SK-N-SH (cell line): ENCODE data around the gene PRPF18. TPM values are rescaled to one million over a fixed set of nuclear protein-coding genes. Genes with fewer than 3 reads are reported as not detected.

Experiments
- CTCF ChIA-PET: fragments of 300-600, 350-600 bp; formaldehyde crosslinking; extraction: SDS; loops from one replicate; lab custom pipeline; 2021; lab: Yijun Ruan, JAX
- POLR2A ChIA-PET: fragments of 350-600 bp; sonication (Branson Sonifier 250); formaldehyde crosslinking; extraction: SDS; loops from one replicate; lab custom pipeline; 2020; ENCODE audit warnings: antibody characterized with exemption, inconsistent platforms; lab: Yijun Ruan, JAX
- DNase-seq: peaks from one replicate; pipeline ENCODE4 v3.0.0; 2012
- H2AFZ ChIP-seq: fragments of 200-600 bp; sonication (generic); 2 replicates; pipeline ENCODE4 v1.8.1; 2016; ENCODE audit warnings: antibody characterized with exemption, mild to moderate bottlenecking, low read depth
- H3F3A ChIP-seq: fragments of 200-600 bp; sonication (generic); replicated peaks from 2 replicates; pipeline ENCODE3; 2016; ENCODE audit warnings: antibody characterized with exemption, mild to moderate bottlenecking; ENCODE audit not compliant: insufficient read depth
- H3K27ac ChIP-seq, 2 experiments: fragments of 200-500 bp in 1 of 2; fragments of 200-600 bp in 1 of 2; sonication (Bioruptor generic) in 1 of 2; sonication (generic), shearing (Covaris generic) in 1 of 2; 2 replicates each; pipeline versions ENCODE4 v1.5.1 to v1.6.1; 2014 to 2016; ENCODE audit warnings: low read depth in 2 of 2, inconsistent platforms in 1 of 2, low read length in 1 of 2, mild to moderate bottlenecking in 1 of 2, mixed read lengths in 1 of 2
- H3K27me3 ChIP-seq: fragments of 200-600 bp; sonication (generic), shearing (Covaris generic); 2 replicates; pipeline ENCODE4 v1.6.1; 2016; ENCODE audit warnings: mixed run types; ENCODE audit not compliant: insufficient read depth
- H3K36me3 ChIP-seq, 2 experiments: fragments of 200-500 bp in 1 of 2; fragments of 200-600 bp in 1 of 2; sonication (Bioruptor generic) in 1 of 2; sonication (generic) in 1 of 2; replicated peaks in 1 of 2; 2 replicates each; pipeline versions ENCODE3 to v1.5.1; 2014 to 2016; ENCODE audit warnings: low read length in 1 of 2, mild to moderate bottlenecking in 1 of 2; ENCODE audit not compliant: insufficient read depth in 2 of 2, control insufficient read depth in 1 of 2
- H3K4me1 ChIP-seq, 2 experiments: fragments of 200-500 bp in 1 of 2; fragments of 200-600 bp in 1 of 2; sonication (Bioruptor generic) in 1 of 2; sonication (generic), shearing (Covaris generic) in 1 of 2; 2 replicates each; pipeline versions ENCODE4 v1.5.1 to v1.6.1; 2014 to 2016; ENCODE audit warnings: low read depth in 1 of 2, low read length in 1 of 2, mixed run types in 1 of 2; ENCODE audit not compliant: insufficient read depth in 2 of 2, control insufficient read depth in 1 of 2
- H3K4me2 ChIP-seq: fragments of 200-600 bp; sonication (generic), shearing (Covaris generic); 2 replicates; pipeline ENCODE4 v1.6.1; 2017; ENCODE audit warnings: mixed run types
- H3K4me3 ChIP-seq, 2 experiments: fragments of 200-500 bp in 1 of 2; fragments of 200-600 bp in 1 of 2; sonication (Bioruptor generic) in 1 of 2; sonication (generic), shearing (Covaris generic) in 1 of 2; 2 replicates each; pipeline versions ENCODE4 v1.5.1 to v1.8.1; 2014 to 2016; ENCODE audit warnings: low read depth in 2 of 2, inconsistent platforms in 1 of 2, low read length in 1 of 2, mild to moderate bottlenecking in 1 of 2, mixed read lengths in 1 of 2, moderate library complexity in 1 of 2
- H3K79me2 ChIP-seq: fragments of 200-600 bp; sonication (generic); 2 replicates; pipeline ENCODE4 v1.8.1; 2017; ENCODE audit warnings: mild to moderate bottlenecking; ENCODE audit not compliant: insufficient read depth
- H3K9ac ChIP-seq: fragments of 200-600 bp; sonication (generic); 2 replicates; pipeline ENCODE4 v1.6.1; 2017; ENCODE audit warnings: mixed run types
- H3K9me2 ChIP-seq: fragments of 200-600 bp; sonication (generic); 2 replicates; pipeline ENCODE4 v1.6.1; 2017; ENCODE audit warnings: mixed run types
- H3K9me3 ChIP-seq: fragments of 200-600 bp; sonication (generic); 2 replicates; pipeline ENCODE4 v1.6.1; 2017; ENCODE audit warnings: mixed run types, mild to moderate bottlenecking, moderate library complexity
- H4K20me1 ChIP-seq: fragments of 200-600 bp; sonication (generic); 2 replicates; pipeline ENCODE4 v1.6.1; 2017; ENCODE audit warnings: mild to moderate bottlenecking, mixed run types; ENCODE audit not compliant: insufficient read depth
- CHD2 ChIP-seq: fragments of 150-350 bp; IDR thresholded peaks from 2 replicates; pipeline ENCODE4 v1.6.1; 2018; ENCODE audit warnings: low read length; ENCODE audit not compliant: partially characterized antibody
- CTCF ChIP-seq: fragments of 200-600 bp; sonication (generic); IDR thresholded peaks from 2 replicates; pipeline ENCODE4 v1.6.1; 2017; ENCODE audit warnings: antibody characterized with exemption, mild to moderate bottlenecking, moderate library complexity
- FOXJ3 ChIP-seq: sonication (generic); formaldehyde crosslinking; IDR thresholded peaks from 2 replicates; pipeline ENCODE4 v1.5.1; 2020; ENCODE audit warnings: mild to moderate bottlenecking, missing genetic modification reagents
- FOXM1 ChIP-seq: IDR thresholded peaks from 2 replicates; pipeline ENCODE4 v1.4.0; 2012; ENCODE audit warnings: low read depth, mild to moderate bottlenecking
- GABPA ChIP-seq: IDR thresholded peaks from 2 replicates; pipeline ENCODE4 v1.4.0; 2012; ENCODE audit warnings: low read depth, mild to moderate bottlenecking
- IRF3 ChIP-seq: fragments of 150-350 bp; IDR thresholded peaks from 2 replicates; pipeline ENCODE4 v1.6.1; 2016; ENCODE audit warnings: mild to moderate bottlenecking, low read depth, low read length
- JUND ChIP-seq: IDR thresholded peaks from 2 replicates; pipeline ENCODE4 v1.4.0; 2012
- MAX ChIP-seq: IDR thresholded peaks from 2 replicates; pipeline ENCODE4 v1.4.0; 2012; ENCODE audit warnings: low read depth
- MEF2A ChIP-seq: IDR thresholded peaks from 2 replicates; pipeline ENCODE4 v1.4.0; 2012; ENCODE audit warnings: low read depth, borderline replicate concordance
- RAD21 ChIP-seq: IDR thresholded peaks from 2 replicates; pipeline ENCODE4 v1.6.1; 2012; ENCODE audit warnings: mild to moderate bottlenecking, low read length
- RFX5 ChIP-seq: IDR thresholded peaks from 2 replicates; pipeline ENCODE4 v1.6.1; 2012; ENCODE audit warnings: mild to moderate bottlenecking, improper control_type of control experiment, low read length
- TAF1 ChIP-seq: IDR thresholded peaks from 2 replicates; pipeline ENCODE4 v1.6.1; 2012; ENCODE audit warnings: low read depth, mild to moderate bottlenecking, low read length, moderate library complexity, borderline replicate concordance
- TCF12 ChIP-seq: IDR thresholded peaks from 2 replicates; pipeline ENCODE4 v1.4.0; 2012
- USF2 ChIP-seq: fragments of 150-350 bp; IDR thresholded peaks from 2 replicates; pipeline ENCODE4 v1.6.1; 2017; ENCODE audit warnings: antibody characterized with exemption, low read length, low read depth, borderline replicate concordance
- ZBTB33 ChIP-seq: IDR thresholded peaks from 2 replicates; pipeline ENCODE4 v1.4.0; 2012; ENCODE audit warnings: low read depth, borderline replicate concordance
- WGBS: methylation state at CpG from one replicate; pipeline ENCODE4 v1.1.6; 2017; ENCODE audit warnings: low lambda C conversion rate; 5-methylcytosine and 5-hydroxymethylcytosine counted together
- polyA plus RNA-seq, 3 experiments: library from polyadenylated mRNA; depleted of rRNA; stranded (reverse); fragments of >200 nt; gene quantifications; 2 replicates each; pipeline ENCODE4 v1.2.3, GENCODE V29; 2012

The PRPF18 gene
- polyA plus RNA-seq, 1 of the 3 experiments (the other 2 are of a cell fraction), result 12.1 TPM

GRCh38 chr10:13593535-13593934, 6.8 kb downstream of the PRPF18 start:
- peaks cover 22 to 63% of the 10 kb centered on the region in 2 experiments for H3K36me3 ChIP-seq
- no peak for TF ChIP-seq GABPA
- TF ChIP-seq USF2, result no peak
- no peak for TF ChIP-seq TCF12
- TF ChIP-seq CTCF, result no peak
- no peak for TF ChIP-seq RAD21
- no peak for TF ChIP-seq FOXM1
- no peak for TF ChIP-seq IRF3
- no peak for TF ChIP-seq TAF1
- TF ChIP-seq CHD2, result no peak
- no peak for TF ChIP-seq FOXJ3
- TF ChIP-seq MAX, result no peak
- no peaks in the 10 kb centered on the region for H3K27me3 ChIP-seq
- H3F3A ChIP-seq, result peaks cover 4% of the 10 kb centered on the region
- no peak overlapping the region for H2AFZ ChIP-seq
- no peaks in the 10 kb centered on the region for H3K9me2 ChIP-seq
- no peaks in the 10 kb centered on the region; a peak in 1 of 4 replicates for H3K4me1 ChIP-seq
- no peaks in the 10 kb centered on the region for H3K9me3 ChIP-seq
- ChIA-PET CTCF (interaction anchor here (0.6 kb wide), 1 partner anchor 45 kb away, joined by 3 read pairs; no protein-coding TSS in a partner anchor), POLR2A (no interaction called here)
- peaks cover 74% of the 10 kb centered on the region for H3K79me2 ChIP-seq
- H3K4me2 ChIP-seq, result no peak overlapping the region
- no peak for DNase-seq
- no peak overlapping the region for H3K4me3 ChIP-seq
- 80% methylated on average over 2 of the region's 2 CpGs for WGBS
- no peak overlapping the region for H3K27ac ChIP-seq
- no peak overlapping the region for H3K9ac ChIP-seq
- H4K20me1 ChIP-seq, result no peaks in the 10 kb centered on the region

GRCh38 chr10:13594641-13595040, 7.9 kb downstream of the PRPF18 start:
- ChIA-PET CTCF (no interaction called here), POLR2A (no interaction called here)
- Histone ChIP-seq H3K79me2 (peaks cover 63% of the 10 kb centered on the region), H4K20me1 (no peaks in the 10 kb centered on the region), H3K4me2 (no peak overlapping the region), H2AFZ (no peak overlapping the region), H3K4me3 (no peak overlapping the region), H3K36me3 (peaks cover 30 to 61% of the 10 kb centered on the region in 2 experiments), H3K9me3 (no peaks in the 10 kb centered on the region), H3K9me2 (no peaks in the 10 kb centered on the region), H3K4me1 (no peaks in the 10 kb centered on the region; a peak in 1 of 4 replicates), H3F3A (peaks cover 8% of the 10 kb centered on the region), H3K27ac (no peak overlapping the region), H3K27me3 (no peaks in the 10 kb centered on the region), H3K9ac (no peak overlapping the region)
- DNase-seq, result no peak
- WGBS, result 96% methylated on average over 2 of the region's 2 CpGs
- TF ChIP-seq MAX (no peak), MEF2A (no peak), JUND (no peak), RFX5 (no peak), FOXM1 (no peak), GABPA (no peak), FOXJ3 (no peak), ZBTB33 (no peak), TCF12 (no peak)
